Measurements from ENCODE around the gene OCRL.
"Not testable (repeated sequence)": the region's sequence is repeated elsewhere in the genome, so short reads cannot be mapped to it uniquely, and the experiment has no call there.

Gene OCRL

DNA sequence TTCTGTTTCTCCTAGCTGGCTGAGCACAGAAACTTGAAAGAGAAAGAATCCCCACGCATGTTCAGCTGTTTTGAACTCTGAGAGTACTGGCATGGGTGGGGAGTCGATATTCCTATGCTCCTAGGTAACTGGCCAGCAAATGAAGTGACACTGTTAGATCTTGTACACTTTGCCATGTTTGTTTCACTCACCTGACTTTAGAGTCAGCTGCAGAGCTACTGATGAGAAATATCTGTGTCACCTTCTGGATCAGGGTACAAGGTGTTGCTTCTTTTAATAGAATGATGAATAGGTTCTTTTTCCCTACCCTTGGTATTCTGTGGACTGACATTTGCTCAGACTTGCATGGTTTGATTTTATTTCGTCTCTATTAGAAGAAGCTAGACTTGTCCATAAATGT lies 28.3 kb downstream of the OCRL start:
- no peak overlapping the region for H3K27ac ChIP-seq (ENCODE audit: low read length)
- H3K4me1 ChIP-seq (ENCODE audit: insufficient read depth, low read length): no peaks in the 10 kb centered on the region

DNA sequence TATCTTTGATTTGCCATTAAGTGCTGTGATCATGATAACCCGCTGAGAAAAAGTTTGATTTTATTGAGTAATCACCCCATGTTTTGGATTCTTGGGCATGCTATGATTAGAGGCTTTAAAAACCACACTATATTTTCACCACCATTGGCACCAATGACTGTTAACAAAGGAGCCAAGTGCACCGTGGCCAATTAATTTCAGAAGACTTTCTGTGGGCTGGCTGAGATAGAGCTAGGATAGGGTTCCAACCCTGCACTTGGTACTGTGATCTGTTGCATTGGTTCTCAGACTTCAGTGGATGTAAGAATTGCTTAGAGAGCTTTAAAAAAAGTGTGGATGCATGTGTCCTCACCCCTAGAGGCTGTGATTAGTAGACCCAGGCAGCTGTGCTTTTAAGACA lies 32.4 kb downstream of the OCRL start:
- H3K4me3 ChIP-seq (ENCODE audit: low read length): no peak overlapping the region
- H3K27me3 ChIP-seq (ENCODE audit: insufficient read depth, low read length): no peaks in the 10 kb centered on the region
- H3K4me1 ChIP-seq (ENCODE audit: insufficient read depth, low read length): no peaks in the 10 kb centered on the region
- no peaks in the 10 kb centered on the region for H3K9me3 ChIP-seq (ENCODE audit: insufficient read depth, low read depth, low read length)
- no peak overlapping the region for H3K9ac ChIP-seq (ENCODE audit: low read depth, low read length)
- peaks cover 68% of the 10 kb centered on the region for H3K36me3 ChIP-seq (ENCODE audit: insufficient read depth, low read depth, low read length)
- no peak overlapping the region for H3K27ac ChIP-seq (ENCODE audit: low read length)

More for the DNA sequence above, 28.3 kb downstream of the OCRL start:
- Histone ChIP-seq H3K4me3 (ENCODE audit: low read length) (no peak overlapping the region), H3K9me3 (ENCODE audit: insufficient read depth, low read depth, low read length) (no peaks in the 10 kb centered on the region), H3K36me3 (ENCODE audit: insufficient read depth, low read depth, low read length) (peaks cover 63% of the 10 kb centered on the region), H3K27me3 (ENCODE audit: insufficient read depth, low read length) (no peaks in the 10 kb centered on the region), H3K9ac (ENCODE audit: low read depth, low read length) (no peak overlapping the region)

DNA sequence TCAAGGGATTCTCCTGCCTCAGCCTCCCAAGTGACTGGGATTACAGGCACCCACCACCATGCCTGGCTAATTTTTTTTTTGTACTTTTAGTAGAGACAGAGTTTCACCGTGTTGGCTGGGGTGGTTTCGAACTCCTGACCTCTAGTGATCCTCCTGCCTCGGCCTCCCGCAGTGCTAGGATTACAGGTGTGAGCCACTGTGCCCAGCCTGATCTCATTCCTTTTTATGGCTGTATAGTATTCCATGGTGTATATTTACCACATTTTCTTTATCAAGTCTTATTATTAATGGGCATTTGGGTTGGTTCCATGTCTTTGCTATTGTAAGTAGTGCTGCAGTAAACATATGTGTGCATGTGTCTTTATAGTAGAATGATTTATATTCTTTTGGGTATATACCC lies 33.6 kb downstream of the OCRL start:
- H3K4me1 ChIP-seq (ENCODE audit: insufficient read depth, low read length); H3K4me3 ChIP-seq (ENCODE audit: low read length); H3K27me3 ChIP-seq (ENCODE audit: insufficient read depth, low read length); H3K27ac ChIP-seq (ENCODE audit: low read length); H3K9me3 ChIP-seq (ENCODE audit: insufficient read depth, low read depth, low read length); H3K9ac ChIP-seq (ENCODE audit: low read depth, low read length): not testable (repeated sequence)
- peaks cover 71% of the 10 kb centered on the region for H3K36me3 ChIP-seq (ENCODE audit: insufficient read depth, low read depth, low read length)

DNA sequence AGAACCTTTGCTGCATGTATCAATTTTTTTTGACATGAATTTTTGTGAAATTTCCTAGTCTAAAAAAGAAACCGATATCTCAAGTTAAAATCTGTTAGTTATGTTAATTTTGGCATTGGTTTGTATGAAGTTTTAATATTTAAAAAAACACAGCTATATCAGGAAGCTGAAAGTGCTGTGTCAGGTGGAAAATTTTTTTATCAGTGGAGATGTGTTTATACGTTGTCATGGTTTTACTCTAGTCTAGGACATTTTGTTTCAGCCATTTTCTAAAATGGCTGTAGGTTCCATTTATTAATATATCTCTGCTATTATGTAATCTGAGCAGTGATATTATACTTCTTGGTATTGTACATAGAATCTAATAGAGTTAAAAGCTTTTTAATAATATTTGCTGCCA lies 34.2 kb downstream of the OCRL start:
- Histone ChIP-seq H3K4me3 (ENCODE audit: low read length) (no peak overlapping the region), H3K27ac (ENCODE audit: low read length) (no peak overlapping the region), H3K9me3 (ENCODE audit: insufficient read depth, low read depth, low read length) (no peaks in the 10 kb centered on the region), H3K36me3 (ENCODE audit: insufficient read depth, low read depth, low read length) (peaks cover 70% of the 10 kb centered on the region), H3K4me1 (ENCODE audit: insufficient read depth, low read length) (no peaks in the 10 kb centered on the region), H3K9ac (ENCODE audit: low read depth, low read length) (no peak overlapping the region), H3K27me3 (ENCODE audit: insufficient read depth, low read length) (no peaks in the 10 kb centered on the region)

DNA sequence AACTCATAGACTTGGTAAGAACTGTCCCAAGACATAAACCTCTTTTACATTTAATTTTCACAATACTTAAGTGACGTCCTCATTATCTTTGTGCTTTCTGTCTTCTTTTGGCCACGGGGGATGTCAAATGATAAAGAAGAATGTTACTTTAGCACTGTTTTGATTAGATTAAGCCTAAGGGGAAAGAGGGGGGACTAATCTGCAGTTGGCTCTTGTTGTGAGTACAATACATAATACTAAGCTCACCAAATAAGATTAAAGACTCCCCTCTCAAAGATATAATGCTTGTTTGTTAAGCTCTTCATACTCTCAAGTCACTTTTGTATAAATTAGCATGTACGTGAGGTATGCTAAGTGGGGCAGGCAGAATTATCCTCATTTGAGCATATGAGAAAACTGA lies 36.5 kb downstream of the OCRL start:
- Histone ChIP-seq H3K9me3 (ENCODE audit: insufficient read depth, low read depth, low read length) (no peaks in the 10 kb centered on the region), H3K4me3 (ENCODE audit: low read length) (no peak overlapping the region), H3K27me3 (ENCODE audit: insufficient read depth, low read length) (no peaks in the 10 kb centered on the region), H3K9ac (ENCODE audit: low read depth, low read length) (no peak overlapping the region), H3K27ac (ENCODE audit: low read length) (no peak overlapping the region), H3K4me1 (ENCODE audit: insufficient read depth, low read length) (no peaks in the 10 kb centered on the region), H3K36me3 (ENCODE audit: insufficient read depth, low read depth, low read length) (peaks cover 60% of the 10 kb centered on the region)

DNA sequence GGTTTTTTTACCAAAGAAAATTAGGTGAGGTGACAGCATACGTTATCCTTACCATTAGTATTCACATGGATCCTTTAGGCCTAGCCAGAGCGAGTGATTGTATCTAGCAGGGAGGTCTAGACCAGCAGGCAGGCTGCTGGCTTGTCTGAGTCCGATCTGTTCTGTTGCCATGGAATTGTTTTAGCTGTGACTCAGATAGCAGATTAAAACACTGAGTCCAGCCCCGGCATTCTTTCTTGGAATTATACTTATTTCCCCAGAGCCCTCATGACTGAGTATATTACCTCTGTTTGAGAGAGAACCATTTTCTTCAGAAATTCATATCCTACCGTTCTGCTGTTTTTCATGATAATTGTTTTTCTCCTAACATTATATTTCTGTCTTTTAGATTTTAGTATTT lies 37.4 kb downstream of the OCRL start:
- H3K36me3 ChIP-seq (ENCODE audit: insufficient read depth, low read depth, low read length): peaks cover 55% of the 10 kb centered on the region
- H3K4me1 ChIP-seq (ENCODE audit: insufficient read depth, low read length): no peaks in the 10 kb centered on the region
- H3K9ac ChIP-seq (ENCODE audit: low read depth, low read length): no peak overlapping the region
- H3K27me3 ChIP-seq (ENCODE audit: insufficient read depth, low read length): no peaks in the 10 kb centered on the region
- H3K27ac ChIP-seq (ENCODE audit: low read length): no peak overlapping the region
- no peaks in the 10 kb centered on the region for H3K9me3 ChIP-seq (ENCODE audit: insufficient read depth, low read depth, low read length)
- H3K4me3 ChIP-seq (ENCODE audit: low read length): no peak overlapping the region

DNA sequence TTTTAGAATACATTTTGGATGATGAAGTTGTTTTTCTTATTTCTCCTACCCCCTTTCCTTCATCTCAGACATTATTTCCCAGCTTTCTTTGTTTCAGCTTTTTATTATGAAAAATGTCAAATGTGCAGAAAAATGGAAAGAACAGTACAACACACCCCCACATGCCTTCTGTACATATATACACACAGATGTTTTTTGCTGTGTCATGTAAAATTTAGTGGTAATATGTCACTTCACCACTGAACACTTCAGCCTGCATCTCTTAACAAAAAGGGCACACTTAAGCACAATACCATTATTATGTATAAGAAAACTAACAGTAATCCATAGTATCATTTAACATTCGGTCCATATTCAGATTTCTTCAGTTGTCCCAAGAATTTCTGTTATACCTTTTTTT lies 37.8 kb downstream of the OCRL start:
- Histone ChIP-seq H3K27ac (ENCODE audit: low read length) (no peak overlapping the region), H3K4me3 (ENCODE audit: low read length) (no peak overlapping the region), H3K9ac (ENCODE audit: low read depth, low read length) (no peak overlapping the region), H3K9me3 (ENCODE audit: insufficient read depth, low read depth, low read length) (no peaks in the 10 kb centered on the region), H3K4me1 (ENCODE audit: insufficient read depth, low read length) (no peaks in the 10 kb centered on the region), H3K27me3 (ENCODE audit: insufficient read depth, low read length) (no peaks in the 10 kb centered on the region), H3K36me3 (ENCODE audit: insufficient read depth, low read depth, low read length) (peaks cover 53% of the 10 kb centered on the region)

DNA sequence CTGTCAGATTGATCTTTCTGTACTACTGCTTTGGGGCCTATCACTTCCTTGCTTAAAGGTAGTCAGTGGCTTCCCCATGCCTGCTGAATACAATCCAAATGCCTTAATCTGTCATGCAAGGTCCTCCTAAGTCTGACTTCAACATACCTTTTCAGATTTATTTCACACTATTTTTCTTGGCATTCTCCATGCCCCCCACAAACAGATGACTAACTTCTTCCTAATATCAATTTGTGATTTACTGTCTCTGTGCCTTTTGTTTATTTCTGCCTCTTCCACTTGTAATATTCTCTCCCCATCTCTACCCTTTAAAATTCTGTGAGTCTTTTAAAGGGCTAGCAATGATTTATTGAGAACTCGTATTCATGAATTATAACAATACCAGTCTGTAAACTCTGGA lies 41.8 kb downstream of the OCRL start:
- H3K4me3 ChIP-seq (ENCODE audit: low read length): no peak overlapping the region
- H3K27ac ChIP-seq (ENCODE audit: low read length): no peak overlapping the region
- H3K36me3 ChIP-seq (ENCODE audit: insufficient read depth, low read depth, low read length): peaks cover 43% of the 10 kb centered on the region
- no peak overlapping the region for H3K9ac ChIP-seq (ENCODE audit: low read depth, low read length)
- no peaks in the 10 kb centered on the region for H3K27me3 ChIP-seq (ENCODE audit: insufficient read depth, low read length)
- no peaks in the 10 kb centered on the region for H3K9me3 ChIP-seq (ENCODE audit: insufficient read depth, low read depth, low read length)
- H3K4me1 ChIP-seq (ENCODE audit: insufficient read depth, low read length): no peaks in the 10 kb centered on the region

DNA sequence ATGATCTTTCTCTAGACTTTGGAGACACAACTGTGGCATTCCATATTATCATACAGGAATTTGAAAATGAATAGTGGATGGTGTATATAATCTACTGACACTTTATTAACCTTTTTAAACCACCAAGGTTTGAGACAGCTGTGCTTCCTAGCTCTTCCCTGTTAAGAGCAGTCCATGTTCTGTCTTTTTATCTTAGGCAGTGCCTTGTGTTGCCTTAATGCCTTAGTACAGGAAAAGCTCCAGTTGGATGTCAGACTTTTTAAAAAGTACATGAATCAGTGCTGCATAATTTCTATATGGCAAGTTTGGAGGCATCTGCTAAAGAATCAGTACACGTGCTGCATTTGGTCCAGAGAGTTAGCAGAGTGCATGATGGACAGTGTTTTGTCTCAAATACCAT lies 45.1 kb downstream of the OCRL start:
- Histone ChIP-seq H3K9ac (ENCODE audit: low read depth, low read length) (no peak overlapping the region), H3K36me3 (ENCODE audit: insufficient read depth, low read depth, low read length) (peaks cover 45% of the 10 kb centered on the region), H3K9me3 (ENCODE audit: insufficient read depth, low read depth, low read length) (no peaks in the 10 kb centered on the region), H3K4me1 (ENCODE audit: insufficient read depth, low read length) (no peaks in the 10 kb centered on the region), H3K27me3 (ENCODE audit: insufficient read depth, low read length) (no peaks in the 10 kb centered on the region), H3K4me3 (ENCODE audit: low read length) (no peak overlapping the region), H3K27ac (ENCODE audit: low read length) (no peak overlapping the region)

DNA sequence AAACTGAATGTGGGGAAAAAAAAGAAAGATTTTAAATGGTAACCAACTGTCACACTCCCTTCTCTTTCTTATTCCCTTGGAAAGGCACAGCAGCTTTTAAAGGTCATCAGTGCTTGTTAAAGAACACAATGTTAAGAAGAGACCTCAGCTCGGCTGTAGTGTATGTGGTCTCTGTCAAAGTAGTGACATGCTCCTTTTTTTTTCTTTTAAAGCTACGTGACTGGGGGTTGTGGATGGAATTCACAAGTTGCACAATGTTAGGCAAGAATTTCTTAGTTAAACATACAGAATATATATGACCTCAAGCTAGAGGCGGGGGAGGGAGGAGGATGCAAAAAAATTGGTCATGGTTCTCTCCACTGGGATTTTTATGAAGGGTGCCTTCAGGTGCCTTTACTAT lies 45.6 kb downstream of the OCRL start:
- H3K4me3 ChIP-seq (ENCODE audit: low read length): no peak overlapping the region
- no peak overlapping the region for H3K27ac ChIP-seq (ENCODE audit: low read length)
- H3K4me1 ChIP-seq (ENCODE audit: insufficient read depth, low read length): no peaks in the 10 kb centered on the region
- no peak overlapping the region for H3K9ac ChIP-seq (ENCODE audit: low read depth, low read length)
- H3K36me3 ChIP-seq (ENCODE audit: insufficient read depth, low read depth, low read length): peaks cover 51% of the 10 kb centered on the region
- H3K27me3 ChIP-seq (ENCODE audit: insufficient read depth, low read length): no peaks in the 10 kb centered on the region
- H3K9me3 ChIP-seq (ENCODE audit: insufficient read depth, low read depth, low read length): no peaks in the 10 kb centered on the region

DNA sequence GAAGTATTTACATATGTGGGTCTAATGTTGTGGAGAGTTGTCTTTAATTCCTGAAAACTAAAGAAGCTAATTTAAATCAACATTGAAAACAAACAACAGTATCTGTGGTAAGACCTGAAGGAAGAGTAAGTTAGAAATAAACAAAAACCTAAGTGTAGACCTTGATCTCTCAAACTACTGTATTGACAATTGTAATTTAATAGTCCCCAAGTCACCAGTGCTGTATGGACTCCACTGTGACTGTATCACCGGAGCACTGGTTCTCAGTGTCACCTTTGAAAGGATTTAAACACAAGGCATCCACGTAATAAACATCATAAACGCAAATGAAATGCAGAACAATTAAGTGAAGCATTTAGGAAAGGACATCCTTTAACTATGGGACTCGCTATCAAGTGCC lies 46.4 kb downstream of the OCRL start:
- H3K36me3 ChIP-seq (ENCODE audit: insufficient read depth, low read depth, low read length): peaks cover 58% of the 10 kb centered on the region
- H3K27me3 ChIP-seq (ENCODE audit: insufficient read depth, low read length): no peaks in the 10 kb centered on the region
- H3K9ac ChIP-seq (ENCODE audit: low read depth, low read length): no peak overlapping the region
- H3K4me1 ChIP-seq (ENCODE audit: insufficient read depth, low read length): no peaks in the 10 kb centered on the region
- no peak overlapping the region for H3K4me3 ChIP-seq (ENCODE audit: low read length)
- no peaks in the 10 kb centered on the region for H3K9me3 ChIP-seq (ENCODE audit: insufficient read depth, low read depth, low read length)
- no peak overlapping the region for H3K27ac ChIP-seq (ENCODE audit: low read length)

DNA sequence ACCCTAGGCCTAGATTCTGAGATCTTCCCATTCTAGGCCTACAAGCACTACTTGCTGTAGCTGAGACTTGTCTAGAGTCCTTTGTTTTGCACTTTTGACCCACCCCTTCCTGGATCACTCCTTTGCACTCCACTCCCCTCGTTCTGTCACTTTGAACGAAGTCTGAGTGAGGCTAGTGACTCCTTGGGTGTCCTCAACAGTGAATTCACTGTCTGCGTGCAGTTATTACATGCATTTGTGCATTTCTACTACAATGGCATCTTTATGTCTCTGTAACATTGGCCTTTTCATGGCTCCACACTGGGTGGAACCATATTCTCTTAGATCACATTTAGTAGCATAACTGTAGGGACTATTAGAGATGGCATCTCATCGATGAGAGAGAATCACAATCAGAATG lies 50.5 kb downstream of the OCRL start:
- no peak overlapping the region for H3K4me3 ChIP-seq (ENCODE audit: low read length)
- no peaks in the 10 kb centered on the region for H3K4me1 ChIP-seq (ENCODE audit: insufficient read depth, low read length)
- no peak overlapping the region for H3K27ac ChIP-seq (ENCODE audit: low read length)
- H3K9ac ChIP-seq (ENCODE audit: low read depth, low read length): no peak overlapping the region
- no peaks in the 10 kb centered on the region for H3K27me3 ChIP-seq (ENCODE audit: insufficient read depth, low read length)
- H3K9me3 ChIP-seq (ENCODE audit: insufficient read depth, low read depth, low read length): no peaks in the 10 kb centered on the region
- peaks cover 52% of the 10 kb centered on the region for H3K36me3 ChIP-seq (ENCODE audit: insufficient read depth, low read depth, low read length)

DNA sequence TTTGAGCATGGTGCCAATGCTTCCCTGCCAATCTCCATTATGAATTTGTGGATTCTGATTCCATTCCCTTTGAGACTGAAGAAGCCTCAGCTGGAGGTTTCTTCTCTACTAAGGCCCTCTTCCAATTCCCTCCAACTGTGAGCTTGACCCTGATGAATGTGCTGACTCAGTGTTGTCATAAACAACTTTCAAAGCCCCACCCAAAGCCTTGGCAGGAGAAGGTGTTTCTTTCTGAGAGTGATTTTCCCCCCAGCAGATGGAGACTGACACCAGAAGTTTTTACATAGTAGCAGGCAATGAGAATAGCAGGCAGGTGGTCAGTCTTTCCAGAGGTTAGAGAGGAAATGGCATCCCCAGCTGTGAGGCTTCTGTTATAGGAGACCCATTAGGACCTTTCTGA lies 53.1 kb downstream of the OCRL start:
- H3K9ac ChIP-seq (ENCODE audit: low read depth, low read length): no peak overlapping the region

More for the DNA sequence above, 53.1 kb downstream of the OCRL start:
- Histone ChIP-seq H3K27ac (ENCODE audit: low read length) (no peak overlapping the region), H3K4me1 (ENCODE audit: insufficient read depth, low read length) (no peaks in the 10 kb centered on the region), H3K27me3 (ENCODE audit: insufficient read depth, low read length) (no peaks in the 10 kb centered on the region), H3K36me3 (ENCODE audit: insufficient read depth, low read depth, low read length) (peaks cover 34% of the 10 kb centered on the region), H3K4me3 (ENCODE audit: low read length) (no peak overlapping the region), H3K9me3 (ENCODE audit: insufficient read depth, low read depth, low read length) (no peaks in the 10 kb centered on the region)
